Forelimb muscle (tissue), 1 donor: ENCODE data around the gene ZNF141. TPM values are rescaled to one million over a fixed set of nuclear protein-coding genes. Genes with fewer than 3 reads are reported as not detected.
"Not testable (repeated sequence)": the region's sequence is repeated elsewhere in the genome, so short reads cannot be mapped to it uniquely, and the experiment has no call there.

Experiments
- DNase-seq: peaks from one replicate; pipeline ENCODE4 v3.0.0-alpha.2; 2013; ENCODE audit warnings: low read depth
- polyA plus RNA-seq: library from polyadenylated mRNA; unstranded; fragments of 120-200 nt; gene quantifications from one replicate; pipeline ENCODE4 v1.2.1, GENCODE V29; 2013; ENCODE audit not compliant: insufficient read length

Gene ZNF141
- polyA plus RNA-seq, 1 donor = 18.8 TPM

GRCh38 chr4:385934-386707, 48.5 kb downstream of the ZNF141 start:
- DNase-seq = no peak

- no peak for DNase-seq
Measured at GRCh38 chr4:386708-387105, 49.1 kb downstream of the ZNF141 start.

- no peak for DNase-seq
Measured at GRCh38 chr4:404006-404405, 66.4 kb downstream of the ZNF141 start.

GRCh38 chr4:408321-408720, 70.7 kb downstream of the ZNF141 start:
- DNase-seq = not testable (repeated sequence)

GRCh38 chr4:422587-422986, 85.0 kb downstream of the ZNF141 start:
- DNase-seq = no peak

Other genes starting within 250 kb of the ZNF141 start
- gene ZNF718, start 213.3 kb upstream of the ZNF141 start, polyA plus RNA-seq = 8.2 TPM
- gene ZNF732, start 32.3 kb upstream of the ZNF141 start, polyA plus RNA-seq = 0.95 TPM
- 22.0 TPM for gene ZNF721, start 161.3 kb downstream of the ZNF141 start, polyA plus RNA-seq
- gene PIGG, start 161.4 kb downstream of the ZNF141 start, polyA plus RNA-seq = 35.0 TPM
- not detected for gene TMEM271, start 238.5 kb downstream of the ZNF141 start, polyA plus RNA-seq